ENCODE data around the gene ENTPD1.

- no peak for TF ChIP-seq CTCF (IDR thresholded peaks at IDR 0.05)
- TF ChIP-seq EP300 (IDR thresholded peaks at IDR 0.05), result no peak
- TF ChIP-seq POLR2A (IDR thresholded peaks at IDR 0.05), result no peak
- no peak for TF ChIP-seq POLR2AphosphoS5 (IDR thresholded peaks at IDR 0.05)
Observed at GRCh38 chr10:95813054-95813685, 57.2 kb downstream of the ENTPD1 start.

Data from upper lobe of left lung (tissue), 4 donors.